GM23248 (cell line): Measurements from ENCODE around the gene UTS2. TPM values are rescaled to one million over a fixed set of nuclear protein-coding genes. Genes with fewer than 3 reads are reported as not detected.

ENCODE experiments used
- DNase-seq: peaks from one replicate; pipeline ENCODE4 v3.0.0-alpha.2; 2015
- H2AFZ ChIP-seq: fragments of 200-600 bp; sonication (generic); 2 replicates; pipeline ENCODE4 v1.6.1; 2016; ENCODE audit warnings: antibody characterized with exemption
- H3F3A ChIP-seq: fragments of 200-600 bp; sonication (generic); 2 replicates; pipeline ENCODE4 v1.6.1; 2016; ENCODE audit warnings: mild to moderate bottlenecking, antibody characterized with exemption, mixed run types; ENCODE audit not compliant: insufficient read depth
- H3K27ac ChIP-seq: fragments of 200-600 bp; sonication (generic); 2 replicates; pipeline ENCODE4 v1.5.1; 2016; ENCODE audit warnings: mild to moderate bottlenecking
- H3K27me3 ChIP-seq: fragments of 200-600 bp; sonication (generic); replicated peaks from 2 replicates; pipeline ENCODE4 v1.6.1; 2016; ENCODE audit warnings: mild to moderate bottlenecking; ENCODE audit not compliant: insufficient read depth
- H3K36me3 ChIP-seq: fragments of 200-600 bp; sonication (generic); 2 replicates; pipeline ENCODE4 v1.6.1; 2016; ENCODE audit warnings: low read depth, mild to moderate bottlenecking
- H3K4me1 ChIP-seq: fragments of 200-600 bp; sonication (generic); 2 replicates; pipeline ENCODE4 v1.6.1; 2016; ENCODE audit warnings: mild to moderate bottlenecking; ENCODE audit not compliant: insufficient read depth
- H3K4me2 ChIP-seq: fragments of 200-600 bp; sonication (generic); one replicate; pipeline ENCODE4 v1.6.1; 2016; ENCODE audit warnings: mild to moderate bottlenecking; ENCODE audit not compliant: unreplicated experiment
- H3K4me3 ChIP-seq: fragments of 200-600 bp; sonication (generic); 2 replicates; pipeline ENCODE4 v1.5.1; 2016; ENCODE audit warnings: mild to moderate bottlenecking
- H3K79me2 ChIP-seq: fragments of 200-600 bp; sonication (generic); 2 replicates; pipeline ENCODE4 v1.6.1; 2016; ENCODE audit warnings: mild to moderate bottlenecking; ENCODE audit not compliant: insufficient read depth
- H3K9ac ChIP-seq: fragments of 200-600 bp; sonication (generic); 2 replicates; pipeline ENCODE4 v1.6.1; 2016; ENCODE audit warnings: mild to moderate bottlenecking
- H3K9me2 ChIP-seq: fragments of 200-600 bp; sonication (generic); 2 replicates; pipeline ENCODE4 v1.6.1; 2016; ENCODE audit warnings: mixed run types, mild to moderate bottlenecking, moderate library complexity; ENCODE audit not compliant: insufficient read depth
- H3K9me3 ChIP-seq: fragments of 200-600 bp; sonication (generic); one replicate; pipeline ENCODE4 v1.6.1; 2017; ENCODE audit warnings: low read depth
- H4K20me1 ChIP-seq: fragments of 200-600 bp; sonication (generic); 2 replicates; pipeline ENCODE4 v1.6.0; 2016; ENCODE audit not compliant: insufficient read depth
- EZH2 ChIP-seq: fragments of 200-600 bp; sonication (generic); IDR thresholded peaks from 2 replicates; pipeline ENCODE4 v1.6.1; 2018; ENCODE audit warnings: antibody characterized with exemption, mild to moderate bottlenecking; ENCODE audit not compliant: insufficient read depth, poor library complexity, severe bottlenecking
- EZH2phosphoT487 ChIP-seq: fragments of 200-600 bp; sonication (generic); IDR thresholded peaks from 2 replicates; pipeline ENCODE4 v1.6.1; 2018; ENCODE audit warnings: antibody characterized with exemption, moderate library complexity, mild to moderate bottlenecking, low read depth; ENCODE audit not compliant: insufficient read depth
- WGBS, 2 experiments: methylation state at CpG; one replicate each; pipeline ENCODE4 v1.1.6; 2015 to 2017; ENCODE audit warnings: low lambda C conversion rate in 2 of 2, low coverage in 1 of 2; ENCODE audit errors: missing lambda C conversion rate in 2 of 2; 5-methylcytosine and 5-hydroxymethylcytosine counted together
- in situ Hi-C: fragments of 300-500 bp; cut with MboI; formaldehyde crosslinking; loops from 2 replicates; pipeline ENCODE4 v1.15.0; 2020
- polyA plus RNA-seq: library from polyadenylated mRNA; unstranded; fragments of >200 nt; fragmentation: Nextera tagmentation; extraction: Ambion mirVana; gene quantifications from 2 replicates; pipeline ENCODE4 v1.2.1, GENCODE V29; 2016
- total RNA-seq: library from RNA; depleted of rRNA; stranded (reverse); fragments of >200 nt; shearing (Covaris generic); gene quantifications from 2 replicates; pipeline ENCODE4 v1.2.3, GENCODE V29; 2014; rRNA removed

UTS2 gene
- total RNA-seq (not detected in 2 replicates), polyA plus RNA-seq (not detected in 2 replicates)

GRCh38 chr1:7852804-7853683 lies at the start of gene UTS2:
Gene UTS2 (minus strand): TSS chr1:7853065. CDS start chr1:7853003, 62 bp downstream.
- TF ChIP-seq EZH2: no peak
- Histone ChIP-seq H3K27me3 (no peaks in the 10 kb centered on the region), H3K4me2 (no peak within 1 kb of the TSS), H3K4me1 (no peaks in the 10 kb centered on the region), H3K4me3 (no peak within 1 kb of the TSS), H3K36me3 (no peaks in the 10 kb centered on the region), H2AFZ (no peak within 1 kb of the TSS), H3K27ac (no peak within 1 kb of the TSS), H3K79me2 (no peaks in the 10 kb centered on the region), H3K9me2 (no peaks in the 10 kb centered on the region), H3K9ac (no peak within 1 kb of the TSS), H3K9me3 (no peaks in the 10 kb centered on the region), H3F3A (no peaks in the 10 kb centered on the region), H4K20me1 (no peaks in the 10 kb centered on the region)
- in situ Hi-C loops: no loop called here
- 66 to 71% methylated on average over 10 of the region's 10 CpGs for WGBS, 2 experiments
- no peak for DNase-seq

- no peak overlapping the region for H2AFZ ChIP-seq
- in situ Hi-C loops: loop anchor here (25.0 kb wide), 1 partner anchor 237 kb away; no protein-coding TSS in a partner anchor
These were observed 46.9 kb upstream of the UTS2 start for GRCh38 chr1:7899741-7900140.

GRCh38 chr1:7898962-7899361 lies 46.1 kb upstream of the UTS2 start:
- no peaks in the 10 kb centered on the region for H4K20me1 ChIP-seq
- no peaks in the 10 kb centered on the region for H3K9me3 ChIP-seq
- no peaks in the 10 kb centered on the region for H3K79me2 ChIP-seq
- peaks cover 6% of the 10 kb centered on the region for H3K4me1 ChIP-seq
- in situ Hi-C loops: no loop called here
- no peak overlapping the region for H3K27ac ChIP-seq
- no peak for DNase-seq
- no peaks in the 10 kb centered on the region for H3K27me3 ChIP-seq
- H3K9me2 ChIP-seq: no peaks in the 10 kb centered on the region
- 79 to 85% methylated on average over 5 of the region's 5 CpGs for WGBS, 2 experiments
- H2AFZ ChIP-seq: no peak overlapping the region
- TF ChIP-seq EZH2 (no peak), EZH2phosphoT487 (no peak)
- no peak overlapping the region for H3K9ac ChIP-seq
- H3K4me2 ChIP-seq: no peak overlapping the region
- no peaks in the 10 kb centered on the region for H3F3A ChIP-seq
- H3K36me3 ChIP-seq: no peaks in the 10 kb centered on the region
- no peak overlapping the region for H3K4me3 ChIP-seq

More at GRCh38 chr1:7899741-7900140, 46.9 kb upstream of the UTS2 start:
- H3K9me2 ChIP-seq: no peaks in the 10 kb centered on the region
- no peaks in the 10 kb centered on the region for H3F3A ChIP-seq
- H4K20me1 ChIP-seq: no peaks in the 10 kb centered on the region
- WGBS, 2 experiments: 76 to 80% methylated on average over 4 of the region's 4 CpGs
- no peaks in the 10 kb centered on the region for H3K36me3 ChIP-seq
- H3K27ac ChIP-seq: no peak overlapping the region
- no peaks in the 10 kb centered on the region; the same call in 1 of the 2 replicates for H3K4me1 ChIP-seq
- TF ChIP-seq EZH2phosphoT487 (no peak), EZH2 (no peak)
- H3K4me3 ChIP-seq: no peak overlapping the region
- H3K9me3 ChIP-seq: no peaks in the 10 kb centered on the region
- no peak overlapping the region for H3K4me2 ChIP-seq
- DNase-seq: peak; percentile 33
- no peaks in the 10 kb centered on the region for H3K79me2 ChIP-seq
- no peaks in the 10 kb centered on the region for H3K27me3 ChIP-seq
- H3K9ac ChIP-seq: no peak overlapping the region

GRCh38 chr1:7896994-7897393 lies 44.1 kb upstream of the UTS2 start:
- WGBS, 2 experiments: 62 to 85% methylated on average over 1 of the region's 1 CpG

More at GRCh38 chr1:7896994-7897393, 44.1 kb upstream of the UTS2 start:
- H4K20me1 ChIP-seq: no peaks in the 10 kb centered on the region
- no peak overlapping the region for H3K4me3 ChIP-seq
- H3K9ac ChIP-seq: no peak overlapping the region
- H2AFZ ChIP-seq: no peak overlapping the region
- no peak for DNase-seq
- H3K27me3 ChIP-seq: no peaks in the 10 kb centered on the region
- H3K36me3 ChIP-seq: no peaks in the 10 kb centered on the region
- no peaks in the 10 kb centered on the region for H3K9me2 ChIP-seq
- no peak for TF ChIP-seq EZH2phosphoT487
- TF ChIP-seq EZH2: no peak
- H3F3A ChIP-seq: no peaks in the 10 kb centered on the region
- in situ Hi-C loops: no loop called here
- H3K4me2 ChIP-seq: no peak overlapping the region
- H3K9me3 ChIP-seq: no peaks in the 10 kb centered on the region
- no peak overlapping the region for H3K27ac ChIP-seq
- no peaks in the 10 kb centered on the region for H3K79me2 ChIP-seq
- H3K4me1 ChIP-seq: peaks cover 6% of the 10 kb centered on the region; the same call in 1 of the 2 replicates
